Measurements from ENCODE around the gene SDC1.

SDC1 gene

GRCh38 chr2:20171445-20171977 is 53.4 kb downstream of the SDC1 start:
- Histone ChIP-seq H3K9ac (ENCODE audit: low read depth, low read length) (no peak overlapping the region), H3K4me3 (ENCODE audit: low read depth in 1 of 2, low read length in 2 of 2) (no peak overlapping the region), H3K4me2 (ENCODE audit: insufficient read depth, low read length) (no peak overlapping the region), H2AFZ (ENCODE audit: low read depth, low read length) (no peak overlapping the region), H3K9me3 (ENCODE audit: insufficient read depth, low read length, severe bottlenecking) (no peaks in the 10 kb centered on the region), H3K79me2 (ENCODE audit: insufficient read depth, low read length) (no peaks in the 10 kb centered on the region), H3K27ac (ENCODE audit: low read length) (no peak overlapping the region), H3K36me3 (ENCODE audit: insufficient read depth, low read length) (no peaks in the 10 kb centered on the region), H3K4me1 (ENCODE audit: insufficient read depth, low read length) (no peaks in the 10 kb centered on the region), H3K27me3 (ENCODE audit: insufficient read depth, low read length, poor library complexity) (no peaks in the 10 kb centered on the region), H4K20me1 (ENCODE audit: insufficient read depth, low read length) (no peaks in the 10 kb centered on the region; the same call in 1 of the 2 replicates)
- no peak for ATAC-seq (ENCODE audit: insufficient read depth, low read depth)
- DNase-seq: no peak
- TF ChIP-seq CTCF (IDR thresholded peaks at IDR 0.05; ENCODE audit: borderline replicate concordance, extremely low read depth, low read length, poor library complexity, severe bottlenecking): no peak
- no peak for TF ChIP-seq EZH2 (IDR thresholded peaks at IDR 0.05; ENCODE audit: borderline replicate concordance, low read depth, low read length, severe bottlenecking)

- Histone ChIP-seq H3K9me3 (ENCODE audit: insufficient read depth, low read length, severe bottlenecking) (no peaks in the 10 kb centered on the region), H3K27me3 (ENCODE audit: insufficient read depth, low read length, poor library complexity) (no peaks in the 10 kb centered on the region), H3K4me2 (ENCODE audit: insufficient read depth, low read length) (no peak overlapping the region), H3K4me3 (ENCODE audit: low read depth in 1 of 2, low read length in 2 of 2) (no peak overlapping the region), H3K79me2 (ENCODE audit: insufficient read depth, low read length) (no peaks in the 10 kb centered on the region), H3K4me1 (ENCODE audit: insufficient read depth, low read length) (no peaks in the 10 kb centered on the region), H2AFZ (ENCODE audit: low read depth, low read length) (no peak overlapping the region), H4K20me1 (ENCODE audit: insufficient read depth, low read length) (no peaks in the 10 kb centered on the region; the same call in 1 of the 2 replicates), H3K36me3 (ENCODE audit: insufficient read depth, low read length) (no peaks in the 10 kb centered on the region), H3K9ac (ENCODE audit: low read depth, low read length) (no peak overlapping the region), H3K27ac (ENCODE audit: low read length) (no peak overlapping the region)
- ATAC-seq (ENCODE audit: insufficient read depth, low read depth) (no peak), DNase-seq (no peak)
- TF ChIP-seq EZH2 (IDR thresholded peaks at IDR 0.05; ENCODE audit: borderline replicate concordance, low read depth, low read length, severe bottlenecking): no peak
- TF ChIP-seq CTCF (IDR thresholded peaks at IDR 0.05; ENCODE audit: borderline replicate concordance, extremely low read depth, low read length, poor library complexity, severe bottlenecking): no peak
Observed at GRCh38 chr2:20170704-20171250, 54.2 kb downstream of the SDC1 start.

- Histone ChIP-seq H3K27me3 (ENCODE audit: insufficient read depth, low read length, poor library complexity) (no peaks in the 10 kb centered on the region), H3K9me3 (ENCODE audit: insufficient read depth, low read length, severe bottlenecking) (no peaks in the 10 kb centered on the region), H3K36me3 (ENCODE audit: insufficient read depth, low read length) (no peaks in the 10 kb centered on the region), H4K20me1 (ENCODE audit: insufficient read depth, low read length) (no peaks in the 10 kb centered on the region; the same call in none of the 2 replicates), H2AFZ (ENCODE audit: low read depth, low read length) (no peak overlapping the region), H3K9ac (ENCODE audit: low read depth, low read length) (no peak overlapping the region), H3K4me2 (ENCODE audit: insufficient read depth, low read length) (no peak overlapping the region), H3K4me1 (ENCODE audit: insufficient read depth, low read length) (no peaks in the 10 kb centered on the region), H3K27ac (ENCODE audit: low read length) (no peak overlapping the region), H3K4me3 (ENCODE audit: low read depth in 1 of 2, low read length in 2 of 2) (no peak overlapping the region), H3K79me2 (ENCODE audit: insufficient read depth, low read length) (no peaks in the 10 kb centered on the region)
- no peak for ATAC-seq (ENCODE audit: insufficient read depth, low read depth)
- TF ChIP-seq EZH2 (IDR thresholded peaks at IDR 0.05; ENCODE audit: borderline replicate concordance, low read depth, low read length, severe bottlenecking) (no peak), CTCF (IDR thresholded peaks at IDR 0.05; ENCODE audit: borderline replicate concordance, extremely low read depth, low read length, poor library complexity, severe bottlenecking) (no peak)
- no peak for DNase-seq
Observed at GRCh38 chr2:20169796-20170703, 54.9 kb downstream of the SDC1 start.
